Stimulated activated CD8-positive, alpha-beta memory T cell treated with anti-CD3 and anti-CD28 coated beads, Interleukin-15, amount 100 ng/mL, for 4 hours (primary cell): ENCODE results near the gene FSIP1.

ENCODE experiments used
- DNase-seq, 2 donors: peaks; one replicate each; pipeline ENCODE4 v3.0.0-alpha.2; 2020; ENCODE audit warnings: low read depth in 2 of 2

FSIP1 gene

DNA sequence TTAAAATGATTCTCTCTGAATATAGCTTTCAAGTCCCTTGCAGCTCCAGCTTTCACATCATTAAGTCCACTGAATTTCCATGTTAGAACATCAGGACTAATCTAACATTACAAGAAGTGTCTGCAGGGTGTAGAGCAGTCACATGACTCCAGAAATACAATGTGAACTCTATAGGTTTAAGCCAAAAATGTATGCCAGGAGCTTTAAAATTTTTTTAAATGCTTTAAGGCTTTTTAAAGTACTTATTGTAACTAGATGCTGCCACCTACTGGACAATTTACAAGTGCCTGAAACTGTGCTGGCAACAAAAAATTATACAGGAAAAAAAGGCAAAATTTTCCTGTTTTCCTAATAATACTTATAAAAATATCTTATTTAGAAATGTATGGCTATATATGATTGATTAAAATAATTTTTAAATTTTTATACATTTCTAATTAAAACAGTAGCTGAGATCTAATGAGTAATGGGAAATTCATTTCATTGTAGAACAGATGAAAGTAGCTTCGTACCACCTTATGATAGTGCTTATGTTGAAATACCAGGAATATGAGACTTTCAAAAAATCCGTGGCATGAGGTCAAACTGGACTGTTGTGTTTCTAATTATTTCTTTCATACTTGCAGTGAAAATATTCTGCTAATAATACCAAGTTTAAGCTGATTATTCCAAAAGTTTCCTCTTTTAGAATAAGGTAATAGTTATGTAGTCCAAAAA lies 25.7 kb downstream of the FSIP1 start:
- DNase-seq = no peak

DNA sequence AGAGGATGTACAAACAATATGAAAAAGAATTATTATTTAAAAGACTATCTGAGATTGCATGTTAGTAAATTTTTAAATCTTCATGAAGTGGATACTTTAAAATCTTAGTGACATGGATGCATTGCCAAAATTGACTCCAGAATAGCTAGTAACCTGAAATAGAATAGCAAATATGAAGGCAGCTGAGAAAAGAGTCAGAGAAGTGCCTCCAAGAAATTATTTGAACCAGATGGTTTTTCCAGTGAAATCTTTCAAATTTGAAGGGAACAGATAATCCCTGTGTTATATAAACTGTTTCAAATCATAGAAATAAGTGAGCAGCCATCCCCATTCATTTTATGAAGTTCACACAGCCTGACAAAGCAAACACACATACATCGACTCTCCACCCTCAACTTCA lies 29.6 kb downstream of the FSIP1 start:
- DNase-seq = no peak

DNA sequence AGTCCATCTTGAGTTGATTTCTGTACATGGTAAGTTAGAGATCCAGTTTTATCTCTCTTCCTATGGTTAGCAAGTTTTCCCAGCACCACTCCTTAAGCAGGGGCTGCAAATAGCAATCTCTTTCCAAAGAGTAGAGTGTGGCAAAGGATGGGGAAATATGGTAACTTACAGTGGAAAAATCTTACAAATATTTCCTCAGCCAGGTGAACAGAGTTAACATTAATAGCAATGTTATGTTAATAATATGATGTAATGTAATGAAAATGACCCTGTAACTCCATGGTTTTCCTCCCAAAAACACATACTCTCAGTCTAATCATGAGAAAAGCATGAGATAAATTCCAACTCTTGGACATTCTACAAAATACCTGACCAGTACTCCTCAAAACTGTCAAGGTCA lies 30.4 kb downstream of the FSIP1 start:
- DNase-seq = no peak

DNA sequence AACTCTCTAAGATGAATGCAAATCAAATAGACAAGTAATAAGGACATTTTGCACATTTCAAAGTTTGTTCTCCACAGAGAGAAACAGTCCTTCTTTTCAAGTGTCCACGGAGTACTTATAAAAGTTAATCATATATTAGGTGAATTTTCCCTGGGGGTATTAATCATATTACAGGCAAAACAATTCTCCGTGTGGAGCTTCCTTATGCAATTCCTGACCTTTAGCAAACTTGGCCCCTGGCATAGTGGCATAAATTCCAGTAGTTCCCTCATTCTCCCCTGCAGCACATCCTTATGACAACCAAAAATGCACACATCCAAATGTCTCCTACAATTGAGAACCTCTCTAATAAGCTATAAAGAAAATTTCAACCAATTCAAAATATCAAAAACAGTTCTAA lies 34.4 kb downstream of the FSIP1 start:
- DNase-seq = no peak

DNA sequence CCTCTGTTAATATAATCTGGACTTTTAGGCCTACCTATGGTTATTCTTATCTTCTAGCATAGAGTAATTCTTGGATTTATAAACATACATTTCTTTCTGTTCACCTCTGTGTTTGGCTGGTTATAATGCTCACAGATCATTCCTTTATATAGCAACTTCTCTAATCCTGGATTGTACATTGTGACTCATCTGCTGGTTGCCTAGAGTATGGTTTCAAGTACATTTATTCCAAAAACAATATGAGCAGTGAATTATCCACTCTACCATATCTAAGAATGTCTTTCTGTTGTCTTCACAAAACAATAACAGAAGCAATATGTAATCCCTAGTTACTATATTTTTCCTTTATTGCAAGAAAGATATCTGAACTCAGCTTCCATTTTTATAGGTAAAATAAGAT lies 35.3 kb downstream of the FSIP1 start:
- DNase-seq = no peak

DNA sequence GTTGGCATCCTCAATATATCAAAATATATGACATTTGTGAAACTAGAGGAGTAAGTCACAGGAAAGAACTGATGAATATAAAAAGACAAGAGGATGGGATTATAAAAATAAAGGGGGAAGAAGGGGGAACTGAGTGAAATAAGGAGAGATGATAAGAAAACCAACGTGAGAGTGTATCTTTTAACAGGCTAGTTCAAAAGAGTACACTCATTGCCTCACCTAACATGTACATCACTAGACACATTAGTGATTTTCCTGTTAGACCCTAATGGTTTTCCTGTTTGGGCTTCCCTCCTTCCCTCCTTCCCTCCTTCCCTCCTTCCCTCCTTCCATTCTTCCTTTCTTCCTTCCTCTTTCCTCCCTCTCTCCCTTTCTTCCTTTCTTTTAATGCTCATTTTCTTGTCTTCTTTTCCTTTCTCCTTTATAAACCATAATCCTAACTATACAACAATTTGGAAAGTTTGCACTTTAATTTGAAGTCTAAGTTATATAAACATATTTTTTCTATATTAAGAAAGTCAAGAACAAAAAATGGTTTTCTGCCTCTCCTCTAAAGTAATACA lies 35.8 kb downstream of the FSIP1 start:
- DNase-seq = no peak

DNA sequence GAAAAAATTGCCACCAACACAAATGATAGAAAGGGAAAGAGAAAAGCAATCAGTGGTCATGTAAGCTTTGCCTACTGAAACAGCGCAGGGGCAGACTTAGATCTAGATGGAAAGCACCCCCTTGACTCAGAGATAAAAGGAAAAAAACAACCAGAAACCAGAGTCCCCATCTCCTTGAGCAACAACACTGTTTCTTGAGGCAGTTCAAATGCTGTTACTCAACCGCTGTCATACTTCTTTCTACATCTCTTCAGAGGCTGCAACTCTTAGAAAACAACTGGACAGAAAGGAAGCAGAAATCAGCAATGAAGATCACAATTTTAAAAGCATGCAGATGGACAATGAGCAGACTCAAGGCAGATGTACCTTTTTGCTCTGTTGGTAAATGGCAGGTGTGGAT lies 36.5 kb downstream of the FSIP1 start:
- no peak for DNase-seq

DNA sequence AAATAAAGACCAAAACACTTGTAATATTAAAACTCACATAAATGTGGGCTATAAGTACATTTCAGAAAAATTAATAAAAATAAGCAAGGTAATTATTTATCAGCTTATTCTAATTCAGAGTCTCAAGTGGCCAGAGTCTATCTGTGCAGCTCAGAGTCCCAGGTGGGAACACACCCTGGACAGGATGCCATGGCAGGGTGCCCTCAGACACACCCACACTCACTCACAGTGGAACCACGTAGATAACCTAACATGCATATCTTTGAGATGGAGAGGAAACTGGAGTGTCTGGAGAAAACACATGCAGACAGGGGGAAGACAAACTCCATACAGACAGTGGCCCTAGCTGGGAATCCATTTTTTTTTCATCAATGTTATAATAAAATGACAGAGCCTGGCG lies 37.2 kb downstream of the FSIP1 start:
- no peak for DNase-seq

DNA sequence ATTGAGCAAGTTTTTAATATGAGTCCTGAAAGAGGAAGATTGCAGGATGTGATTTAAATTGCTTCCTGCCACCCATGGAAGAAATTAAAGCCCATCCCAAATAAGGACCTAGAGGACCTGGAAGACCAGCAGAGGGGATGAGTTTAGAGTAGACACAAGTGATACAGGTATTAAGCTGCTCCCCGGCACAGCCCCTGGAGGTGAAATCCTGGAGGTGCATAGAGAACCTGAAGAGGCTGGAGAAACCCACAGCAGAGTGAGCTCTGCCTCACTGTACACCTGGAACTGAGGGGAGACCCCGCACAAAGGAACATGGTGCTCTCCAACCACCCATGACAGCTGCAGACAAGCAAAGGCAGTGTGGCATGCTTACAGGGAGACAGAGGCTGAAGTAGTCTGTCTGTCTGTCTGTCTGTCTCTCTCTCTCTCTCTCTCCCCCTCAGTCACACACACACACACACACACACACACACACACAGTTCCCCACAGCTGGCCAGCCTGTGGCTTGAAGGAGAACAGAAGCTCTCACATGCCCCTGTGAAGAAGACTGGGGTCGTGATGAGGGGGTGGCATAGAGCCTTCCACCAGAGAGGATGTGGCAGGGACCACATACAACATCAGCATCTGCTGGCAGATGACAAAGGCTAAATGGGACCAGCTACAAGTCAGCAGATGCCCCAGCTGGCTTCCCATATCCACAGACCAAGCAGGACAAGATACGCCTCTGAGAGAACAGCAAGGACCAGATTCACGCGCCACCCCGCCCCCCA lies 38.1 kb downstream of the FSIP1 start:
- no peak for DNase-seq

DNA sequence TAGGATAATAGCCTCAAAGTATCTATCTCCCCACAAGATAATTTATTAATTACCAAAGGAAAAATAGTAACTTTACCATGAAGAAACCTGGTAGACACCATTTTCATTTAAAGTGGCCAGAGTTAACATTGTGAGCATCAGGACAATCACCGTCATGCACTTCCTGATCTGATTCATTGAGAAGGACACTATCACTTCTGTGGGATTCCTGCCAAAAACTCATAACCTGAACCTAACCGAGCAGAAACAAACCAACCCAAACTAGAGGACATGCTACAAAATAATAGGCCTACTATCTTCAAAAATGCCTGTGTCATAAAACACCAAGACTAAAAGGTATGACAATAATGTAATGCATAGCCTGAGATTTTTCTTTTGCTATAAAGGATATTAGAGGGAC lies 39.0 kb downstream of the FSIP1 start:
- DNase-seq = no peak

DNA sequence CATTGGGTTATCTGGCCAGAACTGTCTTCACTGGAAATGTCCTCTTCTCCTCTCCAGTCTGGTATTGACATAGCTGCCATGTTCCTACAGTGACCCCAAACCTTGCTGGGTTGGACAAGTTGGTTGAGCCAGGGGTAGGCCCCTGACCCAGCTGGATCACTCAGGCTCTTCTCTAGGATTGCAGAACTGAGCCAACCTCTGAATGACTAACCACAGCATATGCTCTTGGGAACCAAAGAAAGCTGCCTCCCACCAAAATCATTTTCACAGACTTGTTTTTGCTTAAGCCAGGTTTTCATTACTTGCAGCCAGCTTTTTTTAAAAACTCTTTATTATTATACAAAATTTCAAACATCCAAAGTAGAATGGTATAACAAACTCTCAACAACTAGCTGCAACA lies 41.4 kb downstream of the FSIP1 start:
- no peak for DNase-seq

DNA sequence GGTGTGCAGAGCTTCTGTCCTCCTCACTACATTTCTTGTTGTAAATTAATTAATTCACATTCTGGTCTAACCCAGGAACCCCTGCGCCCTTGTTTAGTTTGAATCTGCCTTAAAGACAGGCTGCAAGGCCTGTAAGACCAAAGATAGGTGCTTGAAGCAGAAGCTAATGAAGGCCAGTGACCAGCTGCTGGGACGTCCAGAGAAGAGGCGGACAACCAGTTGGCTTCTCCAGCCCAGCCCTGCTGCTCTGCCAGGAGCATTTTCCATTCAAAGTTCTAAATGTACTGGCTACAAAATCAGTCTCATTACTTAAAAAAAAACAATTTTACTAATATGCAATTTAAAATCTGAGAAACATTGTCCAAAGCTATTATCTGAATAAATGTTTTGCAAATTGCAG lies 43.6 kb downstream of the FSIP1 start:
- DNase-seq = no peak

DNA sequence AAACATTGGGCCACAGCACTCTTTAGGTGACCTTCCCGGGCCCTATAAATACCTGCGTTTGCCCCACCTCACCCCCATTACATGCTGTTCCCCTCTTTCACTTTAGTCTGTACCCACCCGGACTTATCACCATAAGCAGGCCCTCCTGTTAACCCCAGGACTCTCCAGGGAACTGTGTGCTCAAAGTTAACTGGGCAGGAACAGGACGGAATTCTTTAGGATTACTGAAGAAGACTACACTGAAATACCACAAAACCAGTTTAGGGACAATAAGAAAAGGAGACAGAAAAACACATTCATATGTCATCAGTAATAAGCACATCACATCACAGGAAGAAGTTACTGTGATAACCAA lies 45.5 kb downstream of the FSIP1 start:
- no peak for DNase-seq

DNA sequence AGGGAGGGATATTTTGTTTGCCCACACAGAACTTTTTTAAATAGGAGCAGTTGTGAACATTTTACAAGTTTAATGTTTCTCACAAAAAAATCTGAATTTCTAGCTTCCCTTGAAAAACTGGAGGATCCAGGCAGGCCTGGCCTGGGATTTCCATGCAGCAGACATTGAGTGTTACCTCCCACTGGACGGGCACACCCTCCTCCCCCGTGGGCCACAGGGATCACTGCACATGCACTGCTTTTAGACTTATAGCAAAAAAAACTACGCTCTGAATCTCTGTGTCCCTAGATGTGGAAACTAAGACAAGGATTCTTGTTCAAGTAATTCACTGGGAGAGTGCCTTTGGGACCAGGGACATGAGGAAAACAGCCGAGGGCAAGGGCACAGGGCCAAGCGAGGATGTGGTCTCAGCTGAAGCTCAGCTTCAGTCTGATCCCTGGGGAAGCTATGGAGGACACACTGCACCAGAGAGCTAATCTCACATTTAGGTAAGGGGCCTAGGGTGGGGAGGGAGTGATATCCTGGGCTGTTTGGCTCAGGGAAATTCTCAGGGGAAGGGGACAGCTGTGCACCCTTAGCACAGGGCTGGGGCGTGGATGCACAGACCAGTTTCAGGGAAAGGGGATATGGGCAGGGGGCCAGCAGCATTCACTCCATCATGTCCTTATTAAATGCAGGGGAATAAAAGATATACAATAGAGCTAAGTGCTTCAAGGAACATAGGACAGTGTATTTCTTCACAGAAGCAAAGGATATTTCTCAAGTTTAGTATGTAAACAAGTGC lies 46.0 kb downstream of the FSIP1 start:
- no peak for DNase-seq

DNA sequence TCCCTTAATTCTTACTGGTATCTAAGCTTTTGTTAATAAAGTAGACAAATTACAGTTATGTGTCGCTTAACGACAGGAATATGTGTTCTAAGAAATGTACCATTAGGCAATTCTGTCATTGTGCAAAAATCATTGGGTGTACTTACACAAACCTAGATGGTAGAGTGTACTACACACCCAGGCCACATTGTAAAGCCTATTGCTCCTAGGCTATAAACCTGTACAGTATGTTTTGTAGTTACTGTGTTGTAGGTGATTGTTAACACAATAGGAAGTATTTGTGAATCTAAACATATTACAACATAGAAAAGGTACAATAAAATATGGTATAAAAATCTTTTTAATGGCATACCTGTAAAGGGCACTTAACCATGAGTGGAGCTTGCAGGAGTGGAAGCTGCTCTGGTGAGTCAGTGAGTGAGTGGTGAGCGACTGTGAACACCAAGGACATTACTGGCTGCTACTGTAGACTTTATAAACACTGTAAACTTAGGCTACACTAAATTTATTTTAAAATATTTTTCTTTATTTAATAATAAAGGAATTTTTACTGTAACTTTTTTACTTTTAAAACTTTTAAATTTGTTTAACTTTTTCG lies 47.4 kb downstream of the FSIP1 start:
- DNase-seq = no peak

DNA sequence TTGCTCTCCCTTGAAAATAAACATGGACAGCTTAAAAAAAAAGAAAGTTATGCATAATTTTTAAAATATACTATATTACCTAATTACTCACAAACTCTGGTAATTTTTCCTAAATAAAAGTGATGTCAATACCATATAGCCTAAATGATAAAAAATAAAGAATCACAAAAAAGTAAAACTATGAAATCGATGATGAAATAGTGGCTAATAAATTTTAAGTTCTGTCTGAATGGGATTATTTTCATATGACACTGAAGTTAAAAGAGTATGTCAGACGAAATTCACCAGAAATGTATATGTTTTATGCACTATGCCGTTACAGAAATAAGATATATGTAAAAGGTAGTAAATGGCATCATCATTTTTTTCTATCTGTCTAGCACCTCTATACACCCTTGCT lies 51.4 kb downstream of the FSIP1 start:
- no peak for DNase-seq

DNA sequence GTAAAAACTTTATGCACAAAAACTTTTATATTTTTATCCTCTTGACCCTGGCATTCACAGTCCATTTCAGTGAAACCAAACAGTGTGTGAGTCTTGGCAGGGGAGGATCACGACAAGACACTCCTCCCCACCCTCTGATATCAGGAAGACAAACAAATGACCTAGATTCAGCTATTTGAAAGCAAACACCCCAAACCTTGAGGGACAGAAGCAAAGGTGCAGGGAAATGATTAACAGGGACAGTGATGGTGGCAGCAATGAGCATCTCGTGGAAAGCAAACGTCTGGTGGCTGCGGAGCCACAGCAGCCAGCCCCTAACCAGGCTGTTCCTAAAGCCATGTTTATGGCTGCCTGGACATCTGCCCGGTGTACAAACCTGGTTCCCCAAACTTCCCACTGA lies 52.1 kb downstream of the FSIP1 start:
- no peak for DNase-seq

DNA sequence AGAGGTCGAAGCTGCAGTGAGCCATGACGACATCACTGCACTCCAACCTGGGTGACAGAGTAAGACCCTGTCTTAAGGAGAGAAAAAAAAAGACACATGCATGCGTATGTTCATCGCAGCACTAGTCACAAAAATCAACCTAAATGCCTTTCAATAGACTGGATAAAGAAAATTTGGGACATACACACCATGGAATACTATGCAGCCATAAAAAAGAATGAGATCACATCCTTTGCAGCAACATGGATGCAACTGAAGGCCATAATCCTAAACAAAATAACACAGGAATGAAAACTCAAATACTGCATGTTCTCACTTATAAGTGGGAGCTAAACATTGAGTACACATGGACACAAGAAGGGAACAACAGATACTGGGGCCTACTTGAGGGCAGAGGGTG lies 53.1 kb downstream of the FSIP1 start:
- DNase-seq = no peak

DNA sequence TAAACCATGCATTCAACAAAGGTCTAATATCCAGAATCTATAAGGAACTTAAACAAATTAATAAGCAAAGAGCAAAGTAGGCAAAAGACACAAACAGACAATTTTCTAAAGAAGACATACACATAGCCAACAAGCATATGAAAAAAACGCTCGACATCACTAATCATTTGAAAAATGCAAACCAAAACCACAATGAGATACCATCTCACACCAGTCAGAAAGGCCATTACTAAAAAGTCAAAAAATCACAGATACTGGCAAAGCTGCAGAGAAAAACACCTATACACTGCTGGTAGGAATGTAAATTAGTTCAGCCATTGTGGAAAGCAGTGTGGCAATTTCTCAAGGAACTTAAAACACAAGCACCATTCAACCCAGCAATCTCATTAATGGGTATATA lies 53.8 kb downstream of the FSIP1 start:
- DNase-seq = no peak

DNA sequence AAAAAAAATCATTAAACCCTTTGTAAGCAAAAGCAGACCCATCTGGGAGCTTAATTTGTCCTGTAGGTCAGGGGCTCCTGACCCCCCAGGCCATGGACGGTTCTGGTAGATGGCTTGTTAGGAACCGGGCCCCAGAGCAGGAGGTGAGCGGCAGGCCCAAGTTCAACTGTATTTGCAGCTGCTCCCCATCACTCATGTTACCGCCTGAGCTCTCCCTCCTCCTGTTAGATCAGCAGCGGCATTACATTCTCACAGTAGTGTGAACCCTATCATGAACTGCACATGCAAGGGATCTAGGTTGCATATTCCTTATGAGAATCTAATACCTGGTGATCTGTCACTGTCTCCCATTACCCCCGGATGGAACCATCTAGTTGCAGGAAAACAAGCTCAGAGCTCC lies 60.7 kb downstream of the FSIP1 start:
- DNase-seq = no peak

DNA sequence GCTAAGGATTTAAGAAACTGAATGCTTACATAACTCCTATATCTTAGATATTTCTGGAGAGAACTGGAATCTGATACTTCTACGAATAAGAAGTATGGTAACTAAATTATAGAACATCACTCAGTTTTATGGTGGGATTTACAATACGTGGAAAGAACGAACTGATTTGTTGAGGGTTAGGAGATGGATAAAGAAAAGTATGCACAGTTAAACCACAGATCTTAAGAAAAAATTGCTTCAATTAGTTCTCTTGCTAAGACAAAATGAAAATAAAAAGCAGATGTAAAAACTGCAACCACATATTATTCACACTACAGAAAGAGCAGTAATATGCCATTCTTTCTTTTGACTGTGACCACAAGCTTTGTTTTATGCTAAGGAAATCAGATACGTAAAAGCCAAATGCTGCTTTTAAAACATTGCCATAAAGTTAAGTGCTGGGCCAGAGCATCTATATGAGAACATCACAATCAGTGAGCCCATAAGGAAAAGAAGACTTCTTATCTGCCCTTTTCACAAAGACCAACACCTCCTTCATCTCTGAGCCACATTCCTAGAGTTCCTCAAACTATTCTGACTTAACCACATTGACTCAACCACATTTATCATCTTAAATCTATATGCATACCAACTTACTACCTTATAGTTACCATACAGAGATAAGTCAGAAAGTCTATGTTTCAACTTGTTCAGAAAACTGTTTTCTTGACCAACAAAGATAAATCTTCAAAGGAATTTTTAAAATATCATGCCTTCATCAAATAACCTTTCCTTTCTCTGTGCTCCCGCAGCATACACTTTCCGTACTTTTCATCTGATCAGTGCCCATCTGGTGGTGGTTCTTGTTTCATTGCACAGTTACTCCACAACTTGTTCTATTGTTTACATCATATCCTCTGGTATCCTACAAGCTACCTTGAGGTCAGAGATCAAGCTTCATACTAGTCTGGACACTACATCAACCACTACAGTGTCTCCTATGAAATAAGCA lies 61.7 kb downstream of the FSIP1 start:
- no peak for DNase-seq
